HepG2 (cell line): ENCODE measurements around the gene RNASE13. TPM values are rescaled to one million over a fixed set of nuclear protein-coding genes. Genes with fewer than 3 reads are reported as not detected.

Experiments used
- ARID3A ChIP-seq: IDR thresholded peaks from 2 replicates; pipeline ENCODE4 v1.6.1; 2012; ENCODE audit warnings: low read depth, low read length, improper control_type of control experiment
- ATAD3A ChIP-seq: sonication (generic); formaldehyde crosslinking; IDR thresholded peaks from 2 replicates; pipeline ENCODE4 v1.4.0; 2020; ENCODE audit warnings: missing genetic modification reagents
- BHLHE40 ChIP-seq: IDR thresholded peaks from 2 replicates; pipeline ENCODE4 v1.6.1; 2011; ENCODE audit warnings: low read length, improper control_type of control experiment
- ETV5 ChIP-seq: IDR thresholded peaks from 2 replicates; pipeline ENCODE4 v1.6.1; 2018; ENCODE audit warnings: missing biosample characterization, missing genetic modification reagents, inconsistent platforms, borderline replicate concordance
- MXI1 ChIP-seq: IDR thresholded peaks from 3 replicates; pipeline ENCODE4 v1.6.1; 2012; ENCODE audit warnings: low read depth, low read length, inconsistent platforms, borderline replicate concordance
- PATZ1 ChIP-seq: sonication (generic); formaldehyde crosslinking; IDR thresholded peaks from 2 replicates; pipeline ENCODE4 v1.4.0; 2020; ENCODE audit warnings: missing genetic modification reagents
- PRMT3 ChIP-seq: sonication (generic); formaldehyde crosslinking; IDR thresholded peaks from 2 replicates; pipeline ENCODE4 v1.8.1; 2022; ENCODE audit warnings: low read depth, mild to moderate bottlenecking, moderate library complexity, missing genetic modification reagents, borderline replicate concordance
- STAT6 ChIP-seq: sonication (generic); formaldehyde crosslinking; IDR thresholded peaks from 2 replicates; pipeline ENCODE4 v1.4.0; 2020; ENCODE audit warnings: missing genetic modification reagents, mild to moderate bottlenecking, borderline replicate concordance
- TERF1 ChIP-seq: sonication (generic); formaldehyde crosslinking; IDR thresholded peaks from 2 replicates; pipeline ENCODE4 v1.8.0; 2022; ENCODE audit warnings: mild to moderate bottlenecking, missing genetic modification reagents, moderate library complexity
- YEATS2 ChIP-seq: sonication (generic); formaldehyde crosslinking; IDR thresholded peaks from 2 replicates; pipeline ENCODE4 v1.4.0; 2020; ENCODE audit warnings: missing genetic modification reagents, borderline replicate concordance
- ZBTB43 ChIP-seq: sonication (generic); formaldehyde crosslinking; conservative IDR thresholded peaks from 2 replicates; pipeline ENCODE4 v1.4.0; 2020; ENCODE audit warnings: missing genetic modification reagents
- ZKSCAN5 ChIP-seq: sonication (generic); formaldehyde crosslinking; IDR thresholded peaks from 2 replicates; pipeline ENCODE4 v1.5.1; 2020; ENCODE audit warnings: mild to moderate bottlenecking, missing genetic modification reagents
- ZNF24 ChIP-seq: fragments of 450-650 bp; IDR thresholded peaks from 2 replicates; pipeline ENCODE4 v1.6.1; 2017; ENCODE audit warnings: antibody characterized with exemption, mild to moderate bottlenecking
- ZNF317 ChIP-seq: sonication (generic); formaldehyde crosslinking; IDR thresholded peaks from 2 replicates; pipeline ENCODE4 v1.5.0; 2020; ENCODE audit warnings: mild to moderate bottlenecking, missing genetic modification reagents
- ZNF468 ChIP-seq: sonication (generic); formaldehyde crosslinking; IDR thresholded peaks from 2 replicates; pipeline ENCODE4 v1.8.0; 2022; ENCODE audit warnings: mild to moderate bottlenecking, moderate library complexity, missing genetic modification reagents
- ZNF512 ChIP-seq: sonication (generic); formaldehyde crosslinking; IDR thresholded peaks from 2 replicates; pipeline ENCODE4 v1.4.0; 2020; ENCODE audit warnings: mild to moderate bottlenecking, missing genetic modification reagents
- polyA plus RNA-seq, 8 experiments: library from polyadenylated mRNA; depleted of rRNA in 3 of 8; stranded (reverse) in 7 of 8; unstranded in 1 of 8; fragments of >200 nt; fragmentation: Illumina TruSeq in 4 of 8; extraction: Trizol in 4 of 8; gene quantifications; 2 replicates each; pipeline versions ENCODE4 v1.2.1 to v1.2.3, GENCODE V29; 2011 to 2016; ENCODE audit warnings: low read depth in 4 of 8, missing spikeins in 1 of 8, mixed read lengths in 1 of 8; ENCODE audit not compliant: insufficient read depth in 1 of 8
- total RNA-seq, 5 experiments: library from RNA; depleted of rRNA; stranded (reverse); fragments of >200 nt; fragmentation: Illumina TruSeq; extraction: Trizol; gene quantifications; 2 replicates each; pipeline ENCODE4 v1.2.3, GENCODE V29; 2016; ENCODE audit warnings: low read depth in 1 of 5

RNASE13 gene
- total and polyA plus RNA-seq, 2 of the 13 experiments (the other 11 are each of a cell fraction or from before 2014, with no cell fraction given) = 1.0 TPM; not detected in 1

- peak; percentile 48 for TF ChIP-seq PATZ1 (CRISPR knock-in tag)
- no peak for TF ChIP-seq ZNF468 (CRISPR knock-in tag)
- no peak for TF ChIP-seq PRMT3 (CRISPR knock-in tag)
- TF ChIP-seq ATAD3A (CRISPR knock-in tag) = no peak
- TF ChIP-seq TERF1 (CRISPR knock-in tag) = no peak
- TF ChIP-seq ETV5 (CRISPR knock-in tag) = peak; percentile 41; the same call in 1 of the 2 replicates
- TF ChIP-seq STAT6 (CRISPR knock-in tag) = no peak
- TF ChIP-seq YEATS2 (CRISPR knock-in tag) = no peak; the same call in 1 of the 2 replicates
- peak; percentile 62; the same call in 1 of the 2 replicates for TF ChIP-seq ZNF24
- TF ChIP-seq ZKSCAN5 = no peak
- TF ChIP-seq ZBTB43 = 0 out of 2 replicates have a peak, but pooled peaks have one; percentile 15
- no peak for TF ChIP-seq BHLHE40
- no peak for TF ChIP-seq ZNF512 (CRISPR knock-in tag)
- no peak for TF ChIP-seq ARID3A
- TF ChIP-seq MXI1 = no peak
- TF ChIP-seq ZNF317 = no peak
Observed at GRCh38 chr14:21043974-21044618, 9.5 kb upstream of the RNASE13 start (continued).
